Measurements from ENCODE around the gene CES4A. TPM values are rescaled to one million over a fixed set of nuclear protein-coding genes. Genes with fewer than 3 reads are reported as not detected.
A peak's percentile ranks its signal among the peaks of the same experiment; 100 is the strongest.

CES4A gene
- total RNA-seq, 1 donor from 2014 or later, result 10.2 TPM

GRCh38 chr16:66975302-66975893 is 13.0 kb upstream of the CES4A start:
- H3K27ac Mint-ChIP-seq, result no peak overlapping the region
- TF ChIP-seq, protein P1, sequence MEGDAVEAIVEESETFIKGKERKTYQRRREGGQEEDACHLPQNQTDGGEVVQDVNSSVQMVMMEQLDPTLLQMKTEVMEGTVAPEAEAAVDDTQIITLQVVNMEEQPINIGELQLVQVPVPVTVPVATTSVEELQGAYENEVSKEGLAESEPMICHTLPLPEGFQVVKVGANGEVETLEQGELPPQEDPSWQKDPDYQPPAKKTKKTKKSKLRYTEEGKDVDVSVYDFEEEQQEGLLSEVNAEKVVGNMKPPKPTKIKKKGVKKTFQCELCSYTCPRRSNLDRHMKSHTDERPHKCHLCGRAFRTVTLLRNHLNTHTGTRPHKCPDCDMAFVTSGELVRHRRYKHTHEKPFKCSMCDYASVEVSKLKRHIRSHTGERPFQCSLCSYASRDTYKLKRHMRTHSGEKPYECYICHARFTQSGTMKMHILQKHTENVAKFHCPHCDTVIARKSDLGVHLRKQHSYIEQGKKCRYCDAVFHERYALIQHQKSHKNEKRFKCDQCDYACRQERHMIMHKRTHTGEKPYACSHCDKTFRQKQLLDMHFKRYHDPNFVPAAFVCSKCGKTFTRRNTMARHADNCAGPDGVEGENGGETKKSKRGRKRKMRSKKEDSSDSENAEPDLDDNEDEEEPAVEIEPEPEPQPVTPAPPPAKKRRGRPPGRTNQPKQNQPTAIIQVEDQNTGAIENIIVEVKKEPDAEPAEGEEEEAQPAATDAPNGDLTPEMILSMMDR (IDR thresholded peaks at IDR 0.05), result no peak
- intact Hi-C loops (cut with micrococcal nuclease), result loop anchor here (5.0 kb wide), 2 partner anchors 442 to 472 kb away; partner anchors contain the start of gene ZDHHC1
- CTCF ChIA-PET, result interaction anchor here (0.7 to 2.4 kb wide), 5 partner anchors 14 to 210 kb away, joined by 3 to 11 read pairs (median 5); partner anchors contain the start of gene CES3
- DNase-seq (no peak), ATAC-seq (ENCODE audit: low read depth) (no peak)
- POLR2A ChIA-PET, result no interaction called here
- H3K27me3 Mint-ChIP-seq, result peaks cover 6% of the 10 kb centered on the region
- no peaks in the 10 kb centered on the region for H3K4me1 Mint-ChIP-seq
- no peak overlapping the region for H3K4me3 Mint-ChIP-seq
- no peaks in the 10 kb centered on the region for H3K36me3 Mint-ChIP-seq (ENCODE audit: low read depth)
- no peaks in the 10 kb centered on the region for H3K9me3 Mint-ChIP-seq

DNA sequence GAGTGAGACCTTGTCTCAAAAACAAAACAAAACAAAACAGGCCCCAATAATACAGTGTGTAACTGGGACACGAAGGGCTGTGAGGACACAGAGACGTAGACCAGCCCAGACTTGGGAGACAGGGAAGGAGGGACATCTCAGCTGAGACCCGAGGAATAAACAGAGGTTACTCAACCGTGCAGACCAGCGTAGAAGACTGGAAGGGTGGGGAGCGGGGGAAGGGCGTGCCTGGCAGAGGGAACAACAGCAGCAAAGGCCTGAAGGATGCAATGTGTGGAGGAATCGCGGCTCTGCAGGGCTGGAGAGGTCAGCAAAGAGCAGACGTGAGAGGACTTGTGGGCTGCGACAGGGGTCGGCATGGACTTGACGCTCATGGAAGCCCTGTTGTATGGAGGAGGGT is 11.6 kb upstream of the CES4A start:
- H3K27ac Mint-ChIP-seq, result no peak overlapping the region
- no peak for DNase-seq

GRCh38 chr16:66977341-66978113 is 10.9 kb upstream of the CES4A start:
- Mint-ChIP-seq H3K9me3 (no peaks in the 10 kb centered on the region), H3K36me3 (ENCODE audit: low read depth) (no peaks in the 10 kb centered on the region), H3K4me1 (no peaks in the 10 kb centered on the region), H3K4me3 (no peak overlapping the region), H3K27ac (no peak overlapping the region), H3K27me3 (peaks cover 6% of the 10 kb centered on the region)
- ChIA-PET CTCF (interaction anchor here (2.7 to 2.8 kb wide), 2 partner anchors 178 to 207 kb away, joined by 10 to 13 read pairs; no protein-coding TSS in a partner anchor), POLR2A (interaction anchor here (1.4 kb wide), 1 partner anchor 178 kb away, joined by 4 read pairs; no protein-coding TSS in a partner anchor)
- intact Hi-C loops (cut with micrococcal nuclease), result loop anchor here (1.0 to 5.0 kb wide), 8 partner anchors 23 to 488 kb away; partner anchors contain the start of gene ZDHHC1
- TF ChIP-seq, protein P1 (IDR thresholded peaks at IDR 0.05), result peak; percentile 51
- DNase-seq (peak; percentile 83), ATAC-seq (ENCODE audit: low read depth) (peak; percentile 99)

More for the DNA sequence above, 11.6 kb upstream of the CES4A start:
- H3K4me3 Mint-ChIP-seq, result no peak overlapping the region
- ChIA-PET POLR2A (no interaction called here), CTCF (interaction anchor here (1.5 to 2.7 kb wide), 4 partner anchors 22 to 209 kb away, joined by 5 to 11 read pairs (median 10); no protein-coding TSS in a partner anchor)
- no peaks in the 10 kb centered on the region for H3K9me3 Mint-ChIP-seq
- ATAC-seq (ENCODE audit: low read depth), result no peak
- peaks cover 6% of the 10 kb centered on the region for H3K27me3 Mint-ChIP-seq
- H3K4me1 Mint-ChIP-seq, result no peaks in the 10 kb centered on the region
- H3K36me3 Mint-ChIP-seq (ENCODE audit: low read depth), result no peaks in the 10 kb centered on the region
- intact Hi-C loops (cut with micrococcal nuclease), result loop anchor here (1.0 to 5.0 kb wide), 8 partner anchors 22 to 489 kb away; partner anchors contain the start of gene ZDHHC1
- TF ChIP-seq, protein P1 (IDR thresholded peaks at IDR 0.05), result no peak

DNA sequence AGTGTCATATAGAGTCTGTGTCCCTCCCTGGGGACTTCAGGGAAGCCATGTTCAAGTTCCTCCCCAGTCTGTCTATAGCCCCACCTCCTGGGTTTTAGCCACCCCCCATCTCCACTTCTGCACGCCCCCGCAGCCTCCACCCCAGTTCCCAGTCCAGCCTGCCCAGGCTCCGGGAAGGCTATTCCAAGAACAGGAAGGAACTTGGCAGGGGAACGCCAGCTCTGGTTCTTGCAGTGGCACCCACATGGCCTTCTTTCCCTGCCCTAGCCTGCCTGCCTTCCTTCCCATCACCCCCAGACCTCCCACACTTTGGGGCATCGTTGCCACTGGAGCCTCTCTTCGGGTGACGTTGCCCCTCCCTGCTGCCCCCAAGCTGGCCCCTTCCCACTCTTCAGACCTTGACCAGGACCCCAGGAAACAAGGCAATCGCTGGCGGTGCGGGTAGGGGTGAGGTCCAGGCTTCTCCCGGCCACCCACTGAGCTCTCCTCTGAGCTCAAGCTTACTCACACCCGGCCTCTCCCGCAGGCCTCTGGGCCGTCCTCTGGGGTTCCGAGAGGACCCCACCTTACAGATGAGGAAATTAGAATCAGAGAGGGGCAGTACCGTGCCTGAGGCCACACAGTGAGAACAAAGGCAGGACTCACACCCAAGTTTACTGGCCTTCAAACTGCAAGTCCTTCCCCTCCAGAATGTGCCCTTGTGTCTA is 9.2 kb upstream of the CES4A start:
- no peaks in the 10 kb centered on the region for H3K9me3 Mint-ChIP-seq
- H3K4me1 Mint-ChIP-seq, result no peaks in the 10 kb centered on the region
- intact Hi-C loops (cut with micrococcal nuclease), result loop anchor here (5.0 kb wide), 2 partner anchors 438 to 468 kb away; partner anchors contain the start of gene ZDHHC1
- TF ChIP-seq, protein P1 (IDR thresholded peaks at IDR 0.05), result no peak
- H3K27me3 Mint-ChIP-seq, result peaks cover 6% of the 10 kb centered on the region
- ChIA-PET POLR2A (interaction anchor here (0.6 to 1.4 kb wide), 2 partner anchors 176 to 263 kb away, joined by 4 read pairs; no protein-coding TSS in a partner anchor), CTCF (interaction anchor here (0.7 to 2.8 kb wide), 4 partner anchors 18 to 468 kb away, joined by 3 to 13 read pairs (median 6); partner anchors contain the start of gene CES3)
- no peak overlapping the region for H3K27ac Mint-ChIP-seq
- H3K36me3 Mint-ChIP-seq (ENCODE audit: low read depth), result no peaks in the 10 kb centered on the region
- ATAC-seq (ENCODE audit: low read depth) (no peak), DNase-seq (no peak)
- H3K4me3 Mint-ChIP-seq, result no peak overlapping the region
